HEK293 (cell line): Measurements from ENCODE around the gene NUMB.

ENCODE experiments used
- ZNF112 ChIP-seq: fragments of 450-650 bp; formaldehyde crosslinking; IDR thresholded peaks from 2 replicates; pipeline ENCODE4 v1.5.0; 2017; ENCODE audit warnings: missing biosample characterization, missing genetic modification characterization
- ZNF184 ChIP-seq: fragments of 450-650 bp; IDR thresholded peaks from 2 replicates; pipeline ENCODE4 v1.5.1; 2018; ENCODE audit warnings: missing biosample characterization, mild to moderate bottlenecking, missing genetic modification characterization
- ZNF776 ChIP-seq: fragments of 450-650 bp; formaldehyde crosslinking; IDR thresholded peaks from 2 replicates; pipeline ENCODE4 v1.5.0; 2017; ENCODE audit warnings: missing biosample characterization, missing genetic modification characterization, borderline replicate concordance

GRCh38 chr14:73249108-73249507 is 209.2 kb downstream of the NUMB start:
- TF ChIP-seq ZNF112 (no peak), ZNF776 (tag by site-specific recombination) (no peak), ZNF184 (tag by site-specific recombination) (no peak)
